WI38 (cell line): ENCODE results near the gene ALDH1L2.
"Not testable (repeated sequence)": the region's sequence is repeated elsewhere in the genome, so short reads cannot be mapped to it uniquely, and the experiment has no call there.

Experiments
- H3K4me3 ChIP-seq: 2 replicates; pipeline ENCODE4 v1.5.1; 2011; ENCODE audit warnings: low read depth, mild to moderate bottlenecking, control low read depth, low read length
- CTCF ChIP-seq: IDR thresholded peaks from 2 replicates; pipeline ENCODE4 v1.5.1; 2012; ENCODE audit warnings: low read depth, mild to moderate bottlenecking, control low read depth, low read length

Gene ALDH1L2

GRCh38 chr12:104985206-104985605 lies 99.1 kb downstream of the ALDH1L2 start:
- H3K4me3 ChIP-seq: no peak overlapping the region
- no peak for TF ChIP-seq CTCF

- H3K4me3 ChIP-seq: not testable (repeated sequence)
Measured at GRCh38 chr12:104977688-104978087, 106.6 kb downstream of the ALDH1L2 start.

- no peak overlapping the region for H3K4me3 ChIP-seq
- no peak for TF ChIP-seq CTCF
Measured at GRCh38 chr12:104976703-104977102, 107.6 kb downstream of the ALDH1L2 start.

GRCh38 chr12:104975587-104976343 lies 108.5 kb downstream of the ALDH1L2 start:
- no peak overlapping the region for H3K4me3 ChIP-seq
- no peak for TF ChIP-seq CTCF

GRCh38 chr12:104974626-104975290 lies 109.5 kb downstream of the ALDH1L2 start:
- H3K4me3 ChIP-seq: no peak overlapping the region
- TF ChIP-seq CTCF: no peak

- no peak overlapping the region for H3K4me3 ChIP-seq
- TF ChIP-seq CTCF: no peak
Measured at GRCh38 chr12:104973250-104973649, 111.0 kb downstream of the ALDH1L2 start.

GRCh38 chr12:104971306-104971705 lies 113.0 kb downstream of the ALDH1L2 start:
- TF ChIP-seq CTCF: no peak
- no peak overlapping the region for H3K4me3 ChIP-seq
